GM12864 (cell line): ENCODE measurements around the gene AFAP1.

Experiments used
- DNase-seq: peaks from one replicate; pipeline ENCODE4 v3.0.0-alpha.2; 2011; ENCODE audit warnings: low read depth
- H3K4me3 ChIP-seq: 2 replicates; pipeline ENCODE4 v1.5.1; 2011; ENCODE audit warnings: mild to moderate bottlenecking, low read depth, low read length, control low read depth
- CTCF ChIP-seq: IDR thresholded peaks from 2 replicates; pipeline ENCODE4 v1.5.1; 2011; ENCODE audit warnings: low read depth, mild to moderate bottlenecking, moderate library complexity, low read length, control low read depth, inconsistent platforms; ENCODE audit errors: missing control alignments

Gene AFAP1

DNA sequence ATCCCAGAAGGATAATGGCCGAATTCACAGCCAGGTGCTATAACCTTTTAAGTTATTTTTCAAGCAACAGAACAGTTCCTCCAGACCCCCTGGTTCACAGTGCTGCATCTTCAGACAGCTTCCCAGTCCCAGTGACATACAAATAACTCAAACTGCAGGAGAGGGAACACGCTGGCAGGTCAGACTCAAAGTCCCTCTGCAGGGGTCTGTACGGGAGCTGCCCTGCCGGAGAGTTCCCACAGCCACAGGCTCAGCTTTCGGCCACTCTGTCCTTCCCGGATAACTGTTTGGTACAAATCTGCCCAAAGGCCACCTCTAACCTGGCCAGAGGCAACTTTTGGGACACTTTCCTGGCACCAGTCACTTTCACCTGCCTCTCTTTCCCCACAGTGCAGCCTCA, 230.2 kb downstream of the AFAP1 start:
- no peak for DNase-seq
- H3K4me3 ChIP-seq: no peak overlapping the region
- no peak for TF ChIP-seq CTCF

GRCh38 chr4:7708981-7709380, 230.7 kb downstream of the AFAP1 start:
- H3K4me3 ChIP-seq: no peak overlapping the region
- TF ChIP-seq CTCF: no peak
- no peak for DNase-seq
